Stimulated activated CD8-positive, alpha-beta memory T cell treated with anti-CD3 and anti-CD28 coated beads, Interleukin-12 subunit alpha, Interleukin-12 subunit beta, amount 100 ng/mL, for 4 hours (primary cell): ENCODE data around the gene GRM4.

Experiments used
- DNase-seq: peaks from one replicate; pipeline ENCODE4 v3.0.0-alpha.2; 2020; ENCODE audit warnings: low read depth

GRM4 gene

GRCh38 chr6:34142061-34142998 lies 3.6 kb downstream of the GRM4 start:
- no peak for DNase-seq

- no peak for DNase-seq
These were observed 5.8 kb downstream of the GRM4 start for GRCh38 chr6:34140075-34140474.

DNA sequence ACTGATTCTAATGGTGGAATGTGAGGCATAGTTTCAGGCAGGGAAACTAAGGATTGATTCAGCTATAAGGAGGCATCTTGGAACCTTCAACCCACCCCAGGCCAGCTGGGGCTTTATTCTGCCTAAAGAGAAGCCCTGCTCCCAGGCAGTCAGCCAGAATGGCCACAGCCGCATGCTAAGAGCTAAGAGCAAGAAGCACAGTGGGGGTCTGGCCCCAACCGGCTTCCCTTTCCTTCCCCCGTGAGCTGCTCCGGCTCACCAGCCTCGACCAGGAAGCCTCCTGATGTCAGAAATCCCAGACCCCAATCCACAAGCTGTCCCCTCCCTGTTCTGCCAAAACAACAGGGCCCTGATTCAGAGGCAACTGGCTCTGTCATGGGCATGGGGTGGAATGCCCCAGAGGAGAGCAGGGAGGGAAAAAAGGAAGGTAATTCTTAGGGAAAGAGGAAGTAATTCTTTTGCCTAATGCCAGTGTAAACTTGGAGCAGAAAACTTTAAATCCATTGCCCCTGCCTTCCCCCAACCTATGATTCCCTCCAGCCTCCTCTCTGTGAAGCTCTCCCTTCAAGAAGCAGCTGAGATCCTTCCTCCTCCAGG lies 6.9 kb downstream of the GRM4 start:
- DNase-seq = no peak

- no peak for DNase-seq
These were observed 7.7 kb downstream of the GRM4 start for GRCh38 chr6:34138191-34138590.

GRCh38 chr6:34135541-34135940 lies 10.3 kb downstream of the GRM4 start:
- DNase-seq = no peak

GRCh38 chr6:34132486-34133185 lies 13.3 kb downstream of the GRM4 start:
- no peak for DNase-seq

- DNase-seq = no peak
These were observed 14.3 kb downstream of the GRM4 start for GRCh38 chr6:34131326-34132290.

- no peak for DNase-seq
These were observed 15.0 kb downstream of the GRM4 start for GRCh38 chr6:34130862-34131261.

DNA sequence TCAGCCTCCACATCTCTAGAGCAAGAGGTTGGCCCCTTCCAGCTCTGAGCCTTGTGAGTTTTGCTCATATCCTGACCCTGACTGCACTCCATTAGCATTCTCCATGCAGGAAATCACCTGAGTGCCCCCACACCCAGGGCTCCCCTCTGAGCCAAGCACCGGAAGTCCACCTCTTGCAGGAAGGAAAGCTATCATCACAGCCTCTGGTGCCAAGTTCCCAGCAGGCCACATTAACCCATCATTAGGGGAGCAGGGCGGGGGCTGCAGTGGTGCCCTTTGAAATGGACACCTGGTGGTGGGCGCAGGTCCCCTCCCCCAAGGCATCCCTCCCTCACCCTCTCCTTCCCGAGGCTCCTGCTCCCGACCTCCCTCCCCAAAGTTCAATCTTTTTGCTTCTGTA lies 16.1 kb downstream of the GRM4 start:
- DNase-seq = no peak

GRCh38 chr6:34128045-34128444 lies 17.8 kb downstream of the GRM4 start:
- DNase-seq = no peak

GRCh38 chr6:34126419-34126818 lies 19.5 kb downstream of the GRM4 start:
- no peak for DNase-seq

DNA sequence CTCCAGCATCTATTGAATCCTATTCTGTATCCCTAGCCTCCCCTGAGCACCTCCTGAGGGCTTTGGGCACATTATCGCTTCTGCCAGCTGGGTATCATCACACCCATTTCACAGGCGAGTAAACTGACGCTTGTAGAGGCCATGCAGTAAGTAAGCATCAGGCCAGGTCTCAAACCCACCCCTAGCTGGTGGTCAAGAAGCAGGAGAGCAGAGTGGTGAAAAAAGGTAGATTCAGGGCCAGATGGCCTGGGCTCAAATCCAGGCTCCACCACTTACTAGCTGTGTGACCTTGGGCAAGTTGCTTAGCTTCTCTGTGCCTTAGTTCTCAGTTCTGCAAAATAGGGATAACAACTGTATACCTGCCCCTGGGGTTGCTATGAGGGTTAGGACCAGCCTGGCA lies 19.9 kb downstream of the GRM4 start:
- DNase-seq = no peak

DNA sequence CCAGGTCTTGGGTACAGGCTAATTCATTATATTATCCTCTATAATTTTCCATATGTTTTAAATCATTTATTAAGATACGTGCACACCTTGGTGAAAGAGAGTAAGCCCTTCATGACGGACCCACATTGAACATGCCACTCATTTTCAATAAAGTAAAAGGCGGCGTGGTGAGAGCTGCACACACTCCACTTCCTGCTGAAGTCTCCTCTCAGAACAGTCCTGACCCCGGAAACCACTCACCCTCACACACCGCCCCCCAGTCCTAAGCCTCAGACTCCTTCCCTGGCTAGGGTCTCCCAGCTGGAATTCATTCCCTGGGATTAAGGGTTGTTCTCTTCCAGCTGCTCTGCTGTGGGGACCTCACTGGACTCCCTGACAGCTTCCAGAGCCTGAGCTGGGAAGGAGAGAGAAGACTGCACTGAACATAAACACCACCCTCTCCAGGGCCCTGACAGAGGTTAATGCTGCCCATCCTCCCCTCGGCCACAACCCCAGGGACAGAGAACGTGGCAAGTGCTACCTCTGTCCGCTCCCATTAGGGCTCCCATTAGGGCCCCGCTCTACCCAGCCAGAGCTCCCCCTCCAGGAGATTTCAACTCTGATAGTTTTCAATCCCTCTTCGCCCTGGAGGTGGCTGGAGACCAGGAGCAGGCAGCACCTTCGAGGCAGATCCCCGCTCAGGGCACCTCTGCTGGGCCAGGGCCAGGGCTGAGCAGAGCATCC lies 24.8 kb downstream of the GRM4 start:
- DNase-seq = no peak

DNA sequence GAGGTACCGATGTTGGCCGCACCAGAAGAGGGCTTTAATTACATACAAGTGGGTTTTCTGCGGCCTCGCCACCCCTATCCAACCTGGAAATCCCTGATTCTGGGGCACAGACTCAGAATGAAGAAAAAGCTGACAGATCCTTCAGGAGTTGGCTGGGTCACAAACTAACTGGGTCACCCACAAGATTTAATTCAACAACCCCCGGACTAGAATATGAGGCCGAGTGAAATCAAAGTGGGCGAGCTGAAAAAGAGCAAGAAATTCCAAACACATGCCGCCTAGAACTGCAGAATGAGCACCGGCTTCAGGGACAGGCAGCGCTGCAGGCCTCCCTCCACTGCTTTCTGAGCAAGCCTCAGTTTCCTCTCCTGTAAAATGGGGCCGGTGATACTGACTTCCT lies 30.0 kb downstream of the GRM4 start:
- DNase-seq = no peak

GRCh38 chr6:34115403-34115795 lies 30.5 kb downstream of the GRM4 start:
- no peak for DNase-seq

DNA sequence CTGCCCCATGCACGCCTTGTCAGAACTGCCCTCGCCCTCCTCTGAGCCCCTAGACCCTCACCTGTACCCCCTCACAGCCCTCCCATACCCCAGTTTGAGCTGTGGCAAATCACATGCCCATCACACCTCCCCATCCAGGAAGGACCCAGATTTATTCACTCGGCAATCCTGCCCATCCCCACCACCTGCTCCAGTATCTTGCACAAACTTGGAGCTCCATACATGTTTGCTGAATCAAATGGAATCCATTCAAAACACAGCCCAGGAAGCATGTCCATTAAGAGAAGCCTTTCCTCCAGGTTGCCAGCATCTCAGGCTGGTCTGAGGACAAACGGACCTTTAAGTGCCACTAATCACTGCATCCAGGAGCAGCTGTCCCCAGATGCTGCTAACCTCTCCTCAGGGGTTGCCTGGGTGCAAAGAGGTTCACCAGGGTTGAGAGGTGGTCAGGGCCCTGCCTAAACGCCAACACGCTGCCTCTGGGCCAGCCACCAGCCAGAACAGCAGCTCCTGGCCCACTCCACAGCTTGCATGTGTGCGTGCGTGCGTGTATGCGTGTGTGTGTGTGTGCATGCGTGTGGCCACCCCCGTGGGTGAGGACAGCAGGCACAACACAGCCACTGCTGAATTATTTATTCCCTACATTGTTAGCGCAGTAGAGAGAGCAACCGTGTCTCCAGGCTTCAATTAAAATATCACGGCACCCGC lies 31.0 kb downstream of the GRM4 start:
- DNase-seq = no peak

DNA sequence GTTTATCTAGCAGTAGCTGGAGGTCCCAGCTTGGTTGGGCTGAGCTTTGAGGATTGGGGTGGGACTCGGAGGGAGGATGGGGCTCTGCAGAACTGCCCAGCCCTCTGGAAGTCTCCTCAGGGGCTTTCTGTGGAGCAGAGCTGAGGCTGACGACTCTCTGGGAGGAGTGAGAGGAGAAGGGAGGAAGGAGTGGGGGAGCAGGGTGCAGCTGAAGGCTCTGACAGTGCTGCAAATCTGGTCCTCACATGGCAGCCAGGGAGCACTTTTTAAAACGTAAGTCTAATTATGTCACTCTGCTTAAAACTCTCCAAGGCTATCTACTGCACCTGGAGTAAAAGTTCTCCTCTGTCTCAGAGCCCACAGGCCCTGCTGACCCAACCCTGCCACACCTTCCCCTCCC lies 32.4 kb downstream of the GRM4 start:
- no peak for DNase-seq

DNA sequence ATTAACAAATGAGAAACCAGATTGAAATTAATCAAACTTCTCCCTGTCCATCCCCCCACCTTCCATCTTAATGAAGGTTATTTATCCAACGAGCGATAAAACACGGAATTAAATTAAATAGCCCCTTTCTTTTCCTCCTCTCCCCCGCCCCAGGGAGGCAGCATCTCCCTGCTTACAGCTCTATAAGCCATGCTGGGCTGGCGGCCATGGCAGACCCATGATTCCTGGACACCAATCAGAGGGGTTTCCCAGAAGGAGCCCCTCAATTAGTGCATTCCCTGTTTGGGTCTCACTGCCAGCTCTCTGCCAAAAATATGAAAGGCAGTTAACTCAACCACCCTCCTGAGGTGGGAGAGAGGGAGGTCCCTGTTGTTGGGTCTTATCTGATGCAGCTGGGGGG lies 33.8 kb downstream of the GRM4 start:
- DNase-seq = no peak

DNA sequence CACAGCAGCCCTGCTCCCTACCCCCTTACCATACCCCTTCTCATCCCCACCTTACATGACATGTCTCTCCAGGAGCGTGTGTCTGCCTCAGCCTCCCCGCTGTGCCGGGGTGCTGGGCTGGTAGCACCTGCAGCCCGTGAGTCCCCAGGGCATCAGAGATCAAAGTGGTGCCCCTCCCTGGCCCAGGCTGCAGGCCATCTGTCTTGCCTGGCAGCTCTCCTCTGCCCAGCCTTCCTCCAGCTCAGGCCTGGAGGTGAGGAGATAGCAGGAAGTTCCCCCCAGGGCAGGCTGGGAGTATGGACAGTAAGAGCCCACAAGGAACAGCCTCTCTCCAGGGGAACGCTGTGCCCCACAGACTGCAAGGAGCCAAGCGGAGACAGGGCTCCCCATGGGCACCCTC lies 35.3 kb downstream of the GRM4 start:
- no peak for DNase-seq

- DNase-seq = no peak
These were observed 37.7 kb downstream of the GRM4 start for GRCh38 chr6:34108176-34108575.

- no peak for DNase-seq
These were observed 39.0 kb downstream of the GRM4 start for GRCh38 chr6:34106900-34107299.
